Mucosa of stomach (tissue), 1 donor: Measurements from ENCODE around the gene MICAL3.

ENCODE experiments used
- H3K27me3 ChIP-seq: one replicate; pipeline ENCODE4 v1.7.0; 2013; ENCODE audit warnings: mild to moderate bottlenecking, low read length; ENCODE audit not compliant: control insufficient read depth, insufficient read depth
- H3K36me3 ChIP-seq: one replicate; pipeline ENCODE4 v1.7.0; 2013; ENCODE audit warnings: low read length; ENCODE audit not compliant: control insufficient read depth, insufficient read depth
- H3K4me1 ChIP-seq: one replicate; pipeline ENCODE4 v1.7.0; 2013; ENCODE audit warnings: mild to moderate bottlenecking, low read length; ENCODE audit not compliant: control insufficient read depth, insufficient read depth
- H3K4me3 ChIP-seq: one replicate; pipeline ENCODE4 v1.7.0; 2013; ENCODE audit warnings: low read length
- H3K9ac ChIP-seq: one replicate; pipeline ENCODE4 v1.7.0; 2013; ENCODE audit warnings: mild to moderate bottlenecking, low read length, moderate library complexity
- H3K9me3 ChIP-seq: one replicate; pipeline ENCODE4 v1.7.0; 2013; ENCODE audit warnings: mild to moderate bottlenecking, low read length, moderate library complexity; ENCODE audit not compliant: control insufficient read depth
- donor health status: Pancreatic carcinoma.

MICAL3 gene

GRCh38 chr22:17775781-17776465, 248.4 kb downstream of the MICAL3 start:
- no peak overlapping the region for H3K9ac ChIP-seq
- no peaks in the 10 kb centered on the region for H3K36me3 ChIP-seq
- H3K4me1 ChIP-seq = peaks cover 16% of the 10 kb centered on the region
- H3K9me3 ChIP-seq = no peaks in the 10 kb centered on the region
- peaks cover 4% of the 10 kb centered on the region for H3K27me3 ChIP-seq
- no peak overlapping the region for H3K4me3 ChIP-seq

- no peak overlapping the region for H3K9ac ChIP-seq
- peaks cover 1% of the 10 kb centered on the region for H3K27me3 ChIP-seq
- peaks cover 15% of the 10 kb centered on the region for H3K4me1 ChIP-seq
- no peaks in the 10 kb centered on the region for H3K9me3 ChIP-seq
- no peaks in the 10 kb centered on the region for H3K36me3 ChIP-seq
- H3K4me3 ChIP-seq = no peak overlapping the region
These were observed 249.3 kb downstream of the MICAL3 start for GRCh38 chr22:17774926-17775685.

GRCh38 chr22:17774206-17774925, 250.0 kb downstream of the MICAL3 start, which contains the start of gene BID:
BID (minus strand) TSS chr22:17774469; CDS start chr22:17750116, 24,353 bp downstream.
- Histone ChIP-seq H3K4me1 (peaks cover 22% of the 10 kb centered on the region), H3K36me3 (no peaks in the 10 kb centered on the region), H3K4me3 (peak within 1 kb of the TSS; percentile 71), H3K27me3 (no peaks in the 10 kb centered on the region), H3K9me3 (no peaks in the 10 kb centered on the region), H3K9ac (peak within 1 kb of the TSS; percentile 66)

- no peaks in the 10 kb centered on the region for H3K36me3 ChIP-seq
- peak overlapping the region; percentile 71 for H3K4me3 ChIP-seq
- peaks cover 24% of the 10 kb centered on the region for H3K4me1 ChIP-seq
- H3K9me3 ChIP-seq = no peaks in the 10 kb centered on the region
- H3K9ac ChIP-seq = peak overlapping the region; percentile 66
- H3K27me3 ChIP-seq = no peaks in the 10 kb centered on the region
These were observed 250.7 kb downstream of the MICAL3 start for GRCh38 chr22:17773606-17774205.

- Histone ChIP-seq H3K9ac (peak overlapping the region; percentile 57), H3K27me3 (no peaks in the 10 kb centered on the region), H3K36me3 (no peaks in the 10 kb centered on the region), H3K4me1 (peaks cover 24% of the 10 kb centered on the region), H3K4me3 (peak overlapping the region; percentile 71), H3K9me3 (no peaks in the 10 kb centered on the region)
These were observed 251.3 kb downstream of the MICAL3 start for GRCh38 chr22:17772958-17773605.

- Histone ChIP-seq H3K4me3 (no peak overlapping the region), H3K9me3 (no peaks in the 10 kb centered on the region), H3K36me3 (no peaks in the 10 kb centered on the region), H3K27me3 (no peaks in the 10 kb centered on the region), H3K9ac (no peak overlapping the region), H3K4me1 (peaks cover 24% of the 10 kb centered on the region)
These were observed 252.0 kb downstream of the MICAL3 start for GRCh38 chr22:17772249-17772957.

- H3K4me3 ChIP-seq = no peak overlapping the region
- no peaks in the 10 kb centered on the region for H3K36me3 ChIP-seq
- H3K4me1 ChIP-seq = peaks cover 24% of the 10 kb centered on the region
- H3K27me3 ChIP-seq = no peaks in the 10 kb centered on the region
- H3K9ac ChIP-seq = no peak overlapping the region
- no peaks in the 10 kb centered on the region for H3K9me3 ChIP-seq
These were observed 253.9 kb downstream of the MICAL3 start for GRCh38 chr22:17770180-17771077.

GRCh38 chr22:17769716-17770082, 254.7 kb downstream of the MICAL3 start:
- peaks cover 23% of the 10 kb centered on the region for H3K4me1 ChIP-seq
- no peaks in the 10 kb centered on the region for H3K36me3 ChIP-seq
- no peaks in the 10 kb centered on the region for H3K27me3 ChIP-seq
- no peak overlapping the region for H3K4me3 ChIP-seq
- H3K9ac ChIP-seq = no peak overlapping the region
- H3K9me3 ChIP-seq = no peaks in the 10 kb centered on the region

GRCh38 chr22:17769013-17769715, 255.2 kb downstream of the MICAL3 start:
- H3K36me3 ChIP-seq = no peaks in the 10 kb centered on the region
- H3K9ac ChIP-seq = no peak overlapping the region
- H3K4me3 ChIP-seq = no peak overlapping the region
- peaks cover 20% of the 10 kb centered on the region for H3K4me1 ChIP-seq
- H3K9me3 ChIP-seq = no peaks in the 10 kb centered on the region
- H3K27me3 ChIP-seq = no peaks in the 10 kb centered on the region
